Activated T-cell treated with anti-CD3 and anti-CD28 coated beads for 1 hour (primary cell): ENCODE measurements around the gene AJM1.
"Not testable (repeated sequence)": the region's sequence is repeated elsewhere in the genome, so short reads cannot be mapped to it uniquely, and the experiment has no call there.

Experiments
- DNase-seq: peaks from one replicate; pipeline ENCODE4 v3.0.0-alpha.2; 2020; ENCODE audit warnings: low read depth

AJM1 gene

DNA sequence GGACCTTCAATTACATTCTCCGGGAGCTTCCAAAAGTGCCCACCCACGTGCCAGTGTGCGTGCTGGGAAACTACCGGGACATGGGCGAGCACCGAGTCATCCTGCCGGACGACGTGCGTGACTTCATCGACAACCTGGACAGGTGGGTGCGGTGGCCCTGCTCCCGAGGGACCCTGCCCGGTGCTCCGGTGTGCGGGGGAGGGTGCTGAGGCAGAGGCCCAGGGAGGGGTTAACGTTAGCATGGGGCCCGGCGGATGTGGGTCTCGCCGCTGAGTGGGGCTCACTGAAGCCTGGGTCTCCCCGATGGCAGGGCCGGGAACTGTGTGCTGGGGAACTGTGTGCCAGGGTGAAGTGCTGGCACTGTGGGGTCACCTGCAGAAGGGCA, 10.6 kb upstream of the AJM1 start:
- no peak for DNase-seq

- DNase-seq: no peak
These were observed 9.7 kb upstream of the AJM1 start for GRCh38 chr9:136832581-136832980.

- not testable (repeated sequence) for DNase-seq
These were observed 8.8 kb upstream of the AJM1 start for GRCh38 chr9:136833381-136834048.

GRCh38 chr9:136835162-136835931, 6.9 kb upstream of the AJM1 start:
- DNase-seq: no peak

DNA sequence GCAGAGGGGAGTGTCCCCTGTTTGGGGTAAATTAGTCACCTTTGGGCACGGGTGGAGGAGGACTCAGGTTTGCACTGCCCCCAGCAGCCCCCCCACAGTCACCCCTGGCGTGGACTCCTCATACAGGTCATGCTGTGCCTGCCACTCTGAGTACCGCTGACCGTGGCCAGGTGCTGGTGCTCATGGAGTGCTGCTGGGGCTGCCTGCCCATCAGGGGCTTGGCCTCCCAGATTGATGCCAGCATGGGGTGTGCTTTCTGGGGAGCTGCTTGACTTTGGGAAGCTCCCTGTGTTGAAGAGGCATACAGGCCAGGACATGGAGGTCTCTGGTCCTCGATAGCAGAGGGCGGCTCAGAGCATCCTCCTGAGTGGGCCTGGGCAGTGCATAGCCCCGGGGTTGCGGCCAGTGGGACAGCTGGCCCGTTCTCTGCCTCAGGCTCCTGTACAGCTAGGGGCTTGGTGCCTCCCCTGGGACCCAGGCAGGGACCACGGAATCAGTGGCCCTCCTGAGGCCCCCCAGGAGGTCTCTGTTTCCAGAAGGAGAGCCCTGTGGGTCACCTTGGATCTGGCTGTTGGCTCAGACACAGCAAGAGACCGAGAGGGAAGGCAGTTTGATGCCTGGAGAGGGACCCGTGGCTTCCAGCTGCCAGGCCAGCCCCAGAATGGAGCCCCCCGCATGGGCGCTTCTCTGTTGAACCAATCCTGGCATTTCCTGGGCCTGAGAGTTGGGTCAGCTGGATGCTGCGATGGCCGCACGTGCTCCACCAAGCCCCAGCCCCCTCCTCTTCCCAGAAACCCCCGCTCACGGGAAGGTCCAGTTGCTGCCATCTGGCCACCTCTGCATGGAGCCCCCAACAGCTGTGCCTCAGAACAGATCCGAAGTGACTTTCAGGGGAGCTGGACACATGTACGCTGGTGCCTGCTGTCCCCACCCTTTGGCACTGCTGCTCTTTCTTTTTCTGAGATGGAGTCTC, 6.1 kb upstream of the AJM1 start:
- no peak for DNase-seq

DNA sequence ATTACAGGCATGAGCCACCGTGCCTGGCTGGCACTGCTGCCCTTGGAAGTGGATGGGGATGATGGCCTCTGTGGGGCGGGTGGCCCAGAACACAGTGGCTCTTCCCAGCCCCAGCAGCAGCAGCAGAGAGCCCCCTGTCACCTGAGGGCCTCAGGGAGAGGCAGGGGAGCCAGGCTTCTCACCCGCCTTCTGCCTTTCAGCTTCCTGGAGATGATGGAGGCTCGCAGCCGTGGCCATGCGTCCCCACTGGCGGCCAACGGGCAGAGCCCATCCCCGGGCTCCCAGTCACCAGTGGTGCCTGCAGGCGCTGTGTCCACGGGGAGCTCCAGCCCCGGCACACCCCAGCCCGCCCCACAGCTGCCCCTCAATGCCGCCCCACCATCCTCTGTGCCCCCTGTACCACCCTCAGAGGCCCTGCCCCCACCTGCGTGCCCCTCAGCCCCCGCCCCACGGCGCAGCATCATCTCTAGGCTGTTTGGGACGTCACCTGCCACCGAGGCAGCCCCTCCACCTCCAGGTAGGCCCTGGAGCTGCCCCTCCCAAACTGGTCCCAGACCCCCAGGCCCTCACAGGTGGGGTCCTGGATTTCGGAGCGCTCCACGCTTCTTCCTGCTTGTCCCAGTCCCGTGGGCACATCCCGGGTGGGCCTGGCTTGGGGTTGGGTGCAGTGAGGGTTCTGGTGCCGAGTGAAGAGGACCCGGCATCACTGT, 5.0 kb upstream of the AJM1 start:
- no peak for DNase-seq

GRCh38 chr9:136837856-136838277, 4.4 kb upstream of the AJM1 start:
- DNase-seq: not testable (repeated sequence)

DNA sequence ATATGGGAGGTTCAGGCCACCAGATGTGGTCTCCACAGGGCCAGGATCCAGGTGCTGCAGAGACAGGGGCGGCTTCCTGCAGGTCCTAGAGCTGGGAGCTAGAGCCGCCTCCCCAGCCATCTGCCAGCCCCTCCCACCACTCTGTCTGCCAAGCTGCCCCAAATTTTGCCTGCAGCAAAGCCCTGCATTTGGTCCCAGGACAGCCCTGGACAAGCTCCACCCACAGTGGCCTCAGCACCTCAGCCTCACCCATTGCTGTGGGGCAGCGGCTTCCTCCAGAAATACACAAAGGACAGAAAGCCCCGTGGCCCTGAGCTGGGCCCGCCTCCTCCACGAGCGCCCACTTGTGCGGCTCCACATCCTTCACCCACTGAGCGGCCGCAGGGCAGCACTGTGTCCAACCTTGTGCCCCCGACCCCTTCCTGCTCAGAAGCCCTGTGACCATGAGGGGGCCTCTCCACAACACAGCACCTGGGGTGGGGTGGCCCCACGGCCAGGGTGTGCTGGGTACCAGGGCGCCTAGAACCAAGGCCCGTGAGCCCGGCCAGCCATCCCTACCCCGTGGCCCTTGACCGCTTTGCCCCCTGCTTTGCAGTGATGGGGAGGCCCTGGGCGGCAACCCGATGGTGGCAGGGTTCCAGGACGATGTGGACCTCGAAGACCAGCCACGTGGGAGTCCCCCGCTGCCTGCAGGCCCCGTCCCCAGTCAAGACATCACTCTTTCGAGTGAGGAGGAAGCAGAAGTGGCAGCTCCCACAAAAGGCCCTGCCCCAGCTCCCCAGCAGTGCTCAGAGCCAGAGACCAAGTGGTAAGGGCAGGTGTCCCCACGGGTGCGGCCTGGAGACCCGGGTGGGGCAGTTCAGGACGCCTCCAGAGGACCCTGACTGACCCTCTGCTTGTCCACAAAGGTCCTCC, 3.7 kb upstream of the AJM1 start:
- DNase-seq: no peak

- DNase-seq: no peak
These were observed 2.8 kb upstream of the AJM1 start for GRCh38 chr9:136839229-136840139.

DNA sequence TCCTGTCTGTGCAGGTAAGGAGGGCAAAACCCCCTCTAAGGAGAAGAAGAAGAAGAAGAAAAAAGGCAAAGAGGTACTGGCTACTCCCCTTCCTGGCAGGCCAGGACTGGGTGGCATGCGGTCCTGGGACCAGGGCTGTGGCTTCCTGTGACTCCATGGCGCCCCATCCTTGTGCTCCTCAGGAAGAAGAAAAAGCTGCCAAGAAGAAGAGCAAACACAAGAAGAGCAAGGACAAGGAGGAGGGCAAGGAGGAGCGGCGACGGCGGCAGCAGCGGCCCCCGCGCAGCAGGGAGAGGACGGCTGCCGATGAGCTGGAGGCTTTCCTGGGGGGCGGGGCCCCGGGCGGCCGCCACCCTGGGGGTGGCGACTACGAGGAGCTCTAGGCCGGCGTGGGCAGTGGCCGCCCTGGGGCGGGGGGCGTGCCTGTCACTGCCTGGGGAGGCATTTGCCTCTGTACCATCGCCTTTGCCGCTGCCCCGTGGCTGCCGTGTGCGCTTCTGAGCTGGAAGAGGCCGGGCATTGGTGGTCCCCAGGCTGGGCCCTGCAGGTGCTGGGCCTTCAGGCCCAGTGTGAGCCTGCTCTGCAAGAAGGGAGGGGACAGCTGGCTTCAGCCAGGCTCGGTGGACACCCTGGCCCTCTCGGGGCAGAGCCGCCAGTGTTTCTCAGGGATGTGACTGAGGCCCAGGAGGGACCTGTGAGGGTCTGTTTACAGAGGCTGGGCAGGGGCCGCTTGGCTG, 2.0 kb upstream of the AJM1 start:
- DNase-seq: no peak

- no peak for DNase-seq
These were observed 1.2 kb upstream of the AJM1 start for GRCh38 chr9:136840877-136841645.

DNA sequence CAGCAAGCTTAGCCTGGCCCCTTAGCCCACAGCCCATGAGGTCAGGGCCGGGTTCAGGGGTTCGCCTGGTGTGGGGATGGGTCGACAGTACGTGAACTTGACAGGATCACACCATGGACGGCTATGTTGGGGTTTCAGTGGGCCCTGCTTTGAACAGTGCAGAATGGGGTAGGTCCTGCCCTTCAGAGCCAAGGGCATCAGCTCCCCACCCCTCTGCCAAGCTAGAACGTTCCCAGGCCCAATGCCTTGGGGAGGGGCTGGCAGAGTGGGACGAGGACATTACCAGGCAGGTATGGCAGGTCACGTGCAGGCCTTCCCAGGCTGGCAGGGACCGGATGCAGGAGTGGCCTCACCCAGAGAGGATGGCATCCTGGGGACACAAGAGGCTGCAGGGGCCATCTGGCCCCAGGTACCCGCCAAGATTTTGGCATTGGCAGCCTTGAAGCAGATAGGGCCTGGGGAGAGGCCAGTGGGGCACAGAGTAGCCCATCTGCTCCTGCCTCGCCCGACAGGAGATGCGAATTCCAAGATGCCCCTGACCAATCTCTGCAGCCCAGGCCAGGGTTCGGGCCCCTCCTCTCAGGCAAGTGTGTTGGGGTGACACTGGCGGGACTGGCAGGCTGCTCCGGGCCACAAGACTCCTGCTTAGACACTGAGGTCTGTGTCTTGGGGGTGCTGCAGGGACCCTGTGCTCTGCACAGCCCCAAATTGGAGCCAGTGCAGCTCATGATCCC, 465 bp upstream of the AJM1 start:
- not testable (repeated sequence) for DNase-seq

GRCh38 chr9:136843159-136843800, 1.0 kb downstream of the AJM1 start:
- DNase-seq: not testable (repeated sequence)

DNA sequence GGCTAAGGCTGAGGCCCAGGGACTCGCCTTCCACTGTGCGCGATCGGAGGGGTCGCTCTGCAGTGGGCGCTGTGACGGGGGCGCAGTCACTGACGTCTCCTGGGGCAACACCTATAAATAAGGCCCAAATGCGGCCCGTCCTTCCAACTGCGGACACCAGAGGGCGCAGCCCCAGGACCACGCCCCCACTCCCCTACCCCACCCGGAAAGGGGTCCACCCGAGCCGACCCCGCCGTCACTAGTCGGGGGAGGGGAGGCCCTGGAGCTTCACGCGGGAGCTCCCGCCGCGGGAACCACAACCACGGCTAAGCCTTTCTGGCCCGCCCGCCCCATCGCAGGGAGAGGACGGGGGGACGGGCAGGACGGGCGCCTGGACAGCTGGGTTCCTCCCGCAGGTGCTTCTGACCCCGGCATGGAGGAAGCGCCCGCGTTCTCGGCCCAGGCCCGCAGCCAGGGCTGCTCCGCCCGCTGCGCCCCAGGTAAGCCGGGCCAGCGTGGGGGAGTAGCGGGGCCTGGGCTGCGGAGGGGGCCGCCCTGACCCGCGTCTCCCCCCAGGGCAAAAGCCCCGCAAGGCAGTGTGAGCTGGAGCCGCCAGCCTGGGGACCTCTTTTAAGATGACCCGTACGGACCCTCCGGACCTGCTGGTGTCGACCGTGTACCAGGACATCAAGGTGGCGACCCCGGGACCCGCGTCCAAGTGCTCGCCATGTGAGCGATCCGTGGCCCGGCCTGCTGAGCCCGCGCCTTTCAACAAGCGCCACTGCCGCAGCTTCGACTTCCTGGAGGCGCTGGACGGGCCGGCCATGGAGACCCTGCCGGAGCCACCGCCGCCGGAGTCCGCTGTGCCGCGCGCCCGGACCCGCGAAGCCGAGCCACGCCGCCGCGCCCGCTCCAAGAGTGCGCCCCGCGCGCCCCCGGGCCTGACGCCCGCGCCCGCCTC, 1.8 kb downstream of the AJM1 start:
- DNase-seq: peak; percentile 50

DNA sequence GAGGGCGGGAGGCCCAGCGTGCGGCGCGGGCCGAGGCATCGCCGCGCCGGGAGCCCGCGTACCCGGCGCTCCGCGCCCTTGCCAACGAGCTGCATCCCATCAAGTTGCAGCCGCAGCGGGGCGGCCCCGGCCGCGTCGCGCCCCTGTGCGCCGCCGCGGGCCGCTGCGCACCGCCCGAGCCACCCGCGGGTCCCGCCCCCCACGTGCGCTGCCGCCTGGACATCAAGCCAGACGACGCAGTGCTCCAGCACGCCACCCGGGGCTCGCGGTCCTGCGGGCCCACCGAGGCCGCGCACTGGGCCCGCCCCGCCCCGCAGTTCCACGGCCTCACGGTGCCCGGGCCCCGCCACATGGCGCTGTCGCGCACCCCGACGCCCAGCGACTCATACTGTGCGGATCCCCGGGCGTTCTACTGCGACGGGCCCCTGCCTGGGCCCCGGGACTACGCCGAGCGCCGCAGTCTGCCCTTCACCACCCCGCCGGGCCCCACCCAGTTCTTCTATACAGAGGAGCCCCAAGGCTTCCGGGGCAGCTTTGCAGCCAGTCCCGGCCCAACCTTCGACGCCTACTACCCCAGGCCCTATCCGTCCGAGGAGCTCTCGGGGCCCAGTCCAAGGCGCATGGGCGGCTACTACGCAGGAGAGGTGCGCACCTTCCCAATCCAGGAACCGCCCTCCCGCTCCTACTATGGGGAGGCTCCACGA, 2.6 kb downstream of the AJM1 start:
- DNase-seq: no peak
